ENCODE data around the gene HRH3. TPM values are rescaled to one million over a fixed set of nuclear protein-coding genes. Genes with fewer than 3 reads are reported as not detected.

The HRH3 gene
- total RNA-seq, 1 donor from 2014 or later, result not detected

- no peaks in the 10 kb centered on the region for H3K36me3 ChIP-seq (ENCODE audit: control insufficient read depth, insufficient read depth, low read length)
- peaks cover 82% of the 10 kb centered on the region for H3K27me3 ChIP-seq (ENCODE audit: control insufficient read depth, insufficient read depth, low read length)
- H3K4me3 ChIP-seq (ENCODE audit: low read depth, low read length), result no peak overlapping the region
- no peak for DNase-seq (ENCODE audit: low read depth)
- TF ChIP-seq CTCF (IDR thresholded peaks at IDR 0.05; ENCODE audit: insufficient read depth, low read length, poor library complexity, severe bottlenecking), result no peak
These were observed 4.0 kb downstream of the HRH3 start for GRCh38 chr20:62215991-62216635.

DNA sequence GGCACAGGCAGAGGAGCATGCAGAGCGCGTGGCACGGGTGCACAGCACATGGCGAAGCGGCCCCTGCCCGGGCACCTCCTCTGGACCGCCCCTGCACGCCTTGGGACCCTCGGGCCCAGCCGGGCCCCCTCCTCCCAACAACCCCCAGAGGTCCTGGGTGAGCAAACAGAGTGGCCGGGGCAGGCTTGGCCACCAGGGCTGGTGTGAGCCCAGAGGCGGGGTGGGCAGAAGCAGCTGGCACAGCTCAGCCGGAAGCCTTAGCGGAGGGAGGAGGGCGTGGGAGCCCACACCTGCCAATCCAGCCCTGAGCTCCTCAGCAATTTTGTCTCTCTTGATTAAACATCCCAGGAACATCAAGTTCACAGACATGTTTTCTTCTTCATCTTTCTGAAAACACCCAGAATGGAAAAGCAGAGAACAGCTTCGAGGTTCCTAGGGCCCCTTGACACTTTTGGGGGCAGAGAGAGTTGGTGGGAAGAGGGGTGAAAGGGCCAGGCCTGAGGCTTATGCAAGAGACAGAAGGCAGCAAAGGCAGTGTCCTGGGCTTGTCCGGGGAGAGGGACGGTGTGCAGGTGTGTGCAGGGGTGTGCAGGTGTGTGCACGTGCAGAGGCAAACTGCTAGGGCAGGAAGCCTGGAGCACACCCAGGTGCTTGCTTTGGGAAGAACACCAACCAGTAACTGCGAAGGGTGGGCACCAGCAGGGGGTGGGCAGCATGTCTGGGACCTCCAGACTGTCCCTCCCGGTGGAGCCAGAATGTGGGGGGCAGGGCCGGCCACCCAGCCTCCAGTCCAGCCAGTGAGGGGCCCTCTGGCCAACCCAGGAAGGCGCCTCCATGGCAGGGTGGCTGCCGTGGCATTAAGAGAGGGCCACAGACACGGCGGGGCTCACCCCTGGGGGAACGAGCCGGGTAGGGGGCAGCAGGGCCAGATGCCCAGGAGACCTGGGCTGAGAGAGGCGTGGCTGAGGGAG lies 4.8 kb downstream of the HRH3 start:
- Histone ChIP-seq H3K27me3 (ENCODE audit: control insufficient read depth, insufficient read depth, low read length) (peaks cover 82% of the 10 kb centered on the region), H3K4me3 (ENCODE audit: low read depth, low read length) (no peak overlapping the region), H3K36me3 (ENCODE audit: control insufficient read depth, insufficient read depth, low read length) (no peaks in the 10 kb centered on the region)
- no peak for DNase-seq (ENCODE audit: low read depth)
- no peak for TF ChIP-seq CTCF (IDR thresholded peaks at IDR 0.05; ENCODE audit: insufficient read depth, low read length, poor library complexity, severe bottlenecking)

- H3K36me3 ChIP-seq (ENCODE audit: control insufficient read depth, insufficient read depth, low read length), result no peaks in the 10 kb centered on the region
- peaks cover 86% of the 10 kb centered on the region for H3K27me3 ChIP-seq (ENCODE audit: control insufficient read depth, insufficient read depth, low read length)
- TF ChIP-seq CTCF (IDR thresholded peaks at IDR 0.05; ENCODE audit: insufficient read depth, low read length, poor library complexity, severe bottlenecking), result no peak
- H3K4me3 ChIP-seq (ENCODE audit: low read depth, low read length), result no peak overlapping the region
- DNase-seq (ENCODE audit: low read depth), result no peak
These were observed 6.0 kb downstream of the HRH3 start for GRCh38 chr20:62214067-62214466.

DNA sequence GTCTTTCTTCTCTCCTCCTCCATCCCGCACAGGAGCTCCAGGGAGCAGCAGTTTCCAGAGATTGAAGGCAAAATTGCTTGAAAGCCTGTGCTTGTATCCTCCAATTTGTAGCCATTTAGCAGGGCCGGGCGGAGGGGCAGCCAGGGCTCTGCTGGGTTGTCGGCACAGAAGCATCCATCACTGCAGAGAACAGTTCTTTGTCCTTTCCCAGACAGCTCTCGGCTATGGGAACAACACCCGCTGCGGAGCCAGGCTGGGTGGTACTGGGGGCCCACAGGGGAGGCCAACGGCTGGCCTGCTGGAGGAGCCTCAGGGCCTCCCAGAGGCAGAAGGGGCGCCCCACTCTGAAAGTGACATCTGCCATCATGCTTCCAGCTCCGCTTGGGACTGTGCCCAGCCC lies 7.8 kb downstream of the HRH3 start:
- no peak for TF ChIP-seq CTCF (IDR thresholded peaks at IDR 0.05; ENCODE audit: insufficient read depth, low read length, poor library complexity, severe bottlenecking)
- Histone ChIP-seq H3K4me3 (ENCODE audit: low read depth, low read length) (no peak overlapping the region), H3K27me3 (ENCODE audit: control insufficient read depth, insufficient read depth, low read length) (peaks cover 75% of the 10 kb centered on the region), H3K36me3 (ENCODE audit: control insufficient read depth, insufficient read depth, low read length) (no peaks in the 10 kb centered on the region)
- DNase-seq (ENCODE audit: low read depth), result no peak

DNA sequence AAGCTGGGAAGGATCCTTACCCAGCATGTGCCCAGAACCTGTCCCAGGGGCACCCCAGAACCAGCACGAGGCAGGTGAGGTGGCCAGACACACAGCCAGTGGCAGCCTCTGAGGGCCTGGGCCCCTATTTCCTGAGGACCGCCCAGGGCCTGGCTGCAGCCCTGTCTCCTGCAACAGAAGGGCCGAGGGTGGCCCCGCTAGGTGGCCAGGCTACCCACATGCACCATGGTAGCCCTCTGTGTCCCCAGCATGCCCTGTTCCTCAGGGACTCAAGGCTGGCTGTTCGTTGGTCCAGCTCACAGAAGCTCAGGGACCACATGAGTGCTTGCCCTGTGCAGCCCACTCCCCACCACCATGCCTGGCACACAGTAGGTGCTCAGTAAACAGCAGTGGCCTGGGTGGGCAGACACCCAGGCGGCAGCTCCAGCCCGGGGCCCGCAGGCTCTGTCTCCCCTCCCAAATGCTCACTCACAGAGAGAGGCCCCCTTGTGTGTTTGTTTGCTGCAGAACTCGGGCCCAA lies 8.2 kb downstream of the HRH3 start:
- H3K27me3 ChIP-seq (ENCODE audit: control insufficient read depth, insufficient read depth, low read length), result peaks cover 70% of the 10 kb centered on the region
- H3K4me3 ChIP-seq (ENCODE audit: low read depth, low read length), result no peak overlapping the region
- H3K36me3 ChIP-seq (ENCODE audit: control insufficient read depth, insufficient read depth, low read length), result no peaks in the 10 kb centered on the region
- no peak for TF ChIP-seq CTCF (IDR thresholded peaks at IDR 0.05; ENCODE audit: insufficient read depth, low read length, poor library complexity, severe bottlenecking)
- DNase-seq (ENCODE audit: low read depth), result no peak

All from kidney epithelial cell (primary cell).